Activated T-helper 1 cell treated with Interleukin-2 at 50 U/mL for 16 hours (primary cell): ENCODE measurements around the gene LUM.

Source experiments
- DNase-seq: peaks from one replicate; pipeline ENCODE4 v3.0.0-alpha.2; 2020; ENCODE audit warnings: low read depth

Gene LUM

GRCh38 chr12:91111366-91112325 is at the start of gene LUM:
Gene LUM (minus strand): TSS chr12:91111494. CDS start chr12:91108979, 2,515 bp downstream.
- no peak for DNase-seq

GRCh38 chr12:91161009-91161408 is 49.7 kb upstream of the LUM start:
- DNase-seq: no peak

GRCh38 chr12:91155990-91156389 is 44.7 kb upstream of the LUM start:
- DNase-seq: no peak

- DNase-seq: no peak
These were observed 42.8 kb upstream of the LUM start for GRCh38 chr12:91154131-91154530.

- DNase-seq: no peak
These were observed 32.8 kb upstream of the LUM start for GRCh38 chr12:91144053-91144452.

- no peak for DNase-seq
These were observed 31.9 kb upstream of the LUM start for GRCh38 chr12:91143206-91143605.

GRCh38 chr12:91142221-91142631 is 30.9 kb upstream of the LUM start:
- no peak for DNase-seq

GRCh38 chr12:91140026-91140931 is 29.0 kb upstream of the LUM start:
- no peak for DNase-seq

GRCh38 chr12:91139286-91139685 is 28.0 kb upstream of the LUM start:
- DNase-seq: no peak

GRCh38 chr12:91138337-91138920 is 27.1 kb upstream of the LUM start:
- no peak for DNase-seq

GRCh38 chr12:91133871-91134270 is 22.6 kb upstream of the LUM start:
- DNase-seq: no peak

- DNase-seq: no peak
These were observed 18.5 kb upstream of the LUM start for GRCh38 chr12:91129662-91130362.

GRCh38 chr12:91127751-91128150 is 16.5 kb upstream of the LUM start:
- DNase-seq: no peak

GRCh38 chr12:91127306-91127705 is 16.0 kb upstream of the LUM start:
- no peak for DNase-seq

- no peak for DNase-seq
These were observed 15.2 kb upstream of the LUM start for GRCh38 chr12:91126516-91126915.

- DNase-seq: no peak
These were observed 12.1 kb upstream of the LUM start for GRCh38 chr12:91123236-91123916.

- DNase-seq: no peak
These were observed 9.5 kb upstream of the LUM start for GRCh38 chr12:91120781-91121180.

GRCh38 chr12:91119089-91119488 is 7.8 kb upstream of the LUM start:
- no peak for DNase-seq

GRCh38 chr12:91113621-91114020 is 2.3 kb upstream of the LUM start:
- no peak for DNase-seq

- no peak for DNase-seq
These were observed 876 bp downstream of the LUM start for GRCh38 chr12:91110311-91110924.
